Measurements from ENCODE around the gene SNX14.

Gene SNX14

DNA sequence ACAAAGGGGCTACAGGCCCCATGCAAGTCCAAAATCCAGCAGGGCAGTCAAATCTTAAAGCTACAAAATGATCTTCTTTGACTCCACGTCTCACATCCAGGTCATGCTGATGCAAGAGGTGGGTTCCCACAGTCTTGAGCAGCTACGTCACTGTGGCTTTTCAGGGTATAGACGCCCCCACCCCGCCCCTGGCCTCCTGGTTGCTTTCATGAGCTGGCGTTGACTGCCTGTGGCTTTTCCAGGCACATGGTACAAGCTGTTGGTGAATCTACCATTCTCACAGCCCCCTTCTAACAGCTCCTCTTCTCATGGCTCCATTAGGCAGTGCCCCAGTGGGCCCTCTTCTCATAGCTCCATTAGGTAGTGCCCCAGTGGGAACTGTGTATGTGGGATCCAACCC is 96.8 kb downstream of the SNX14 start:
- no peak for DNase-seq

DNA sequence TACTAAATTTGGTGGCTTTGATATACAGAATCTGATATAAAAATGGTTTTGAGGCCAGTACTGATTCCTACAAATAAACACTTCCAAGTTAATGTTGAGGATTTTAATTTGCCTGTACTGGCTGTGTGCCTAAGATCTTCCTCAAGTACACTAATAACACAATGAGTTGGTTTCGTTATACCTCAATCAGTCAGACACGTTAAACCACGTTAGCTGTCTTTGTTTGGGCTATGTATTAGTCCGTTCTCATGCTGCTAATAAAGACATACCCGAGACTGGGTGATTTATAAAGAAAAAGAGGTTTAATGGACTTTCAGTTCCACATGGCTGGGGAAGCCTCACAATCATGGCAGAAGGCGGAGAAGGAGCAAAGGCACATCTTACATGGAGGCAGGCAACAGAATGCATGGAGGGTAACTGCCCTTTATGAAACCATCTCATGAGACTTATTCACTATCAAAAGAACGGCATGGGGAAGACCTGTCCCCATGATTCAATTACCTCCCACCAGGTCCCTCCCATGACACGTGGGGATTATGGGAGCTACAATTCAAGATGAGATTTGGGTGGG is 97.6 kb downstream of the SNX14 start:
- no peak for DNase-seq

DNA sequence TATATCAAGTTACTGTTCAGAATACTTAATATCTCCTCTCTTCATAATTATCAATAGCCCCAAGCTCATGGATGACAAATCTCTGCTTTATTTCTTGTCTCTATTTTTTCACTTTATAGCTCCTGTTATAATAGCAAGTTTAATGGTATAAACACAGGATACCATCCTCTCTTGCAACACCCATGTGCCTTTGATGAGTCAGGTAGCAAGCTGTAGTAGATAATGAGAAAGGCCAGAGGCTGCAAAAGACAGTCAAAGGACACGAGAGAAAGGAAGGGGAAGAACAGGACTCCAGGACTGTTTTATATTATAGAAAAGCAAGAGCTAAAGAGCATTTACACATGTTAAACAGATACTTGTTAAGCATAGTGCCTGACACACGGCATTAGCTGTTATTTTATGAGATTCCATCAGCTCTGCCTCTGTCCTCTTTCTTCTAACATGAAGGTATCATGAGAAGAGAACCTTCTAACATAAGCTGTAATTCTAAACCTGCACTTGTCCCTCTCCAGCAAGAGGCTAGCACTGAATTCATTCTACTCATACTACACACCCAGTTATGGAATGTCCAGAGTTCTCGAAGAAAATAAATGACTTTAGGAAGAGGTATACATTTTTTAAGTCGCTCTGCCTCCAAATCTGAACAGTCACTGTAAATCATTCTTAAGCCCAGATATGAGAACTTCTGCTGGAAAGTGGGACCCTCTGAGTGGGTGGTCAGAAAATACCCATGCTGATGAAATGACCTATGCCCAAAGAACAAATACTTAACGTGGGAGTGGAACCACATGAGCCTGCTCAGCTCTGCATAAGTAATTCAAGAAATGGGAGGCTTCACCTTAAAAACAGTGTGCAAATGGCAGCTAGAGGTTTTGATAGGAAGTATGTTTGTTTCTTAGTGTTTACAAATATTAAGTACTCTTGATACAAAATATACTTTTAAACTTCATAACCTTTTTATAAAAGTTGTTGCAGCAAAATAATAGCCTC is 98.8 kb downstream of the SNX14 start:
- DNase-seq: no peak

DNA sequence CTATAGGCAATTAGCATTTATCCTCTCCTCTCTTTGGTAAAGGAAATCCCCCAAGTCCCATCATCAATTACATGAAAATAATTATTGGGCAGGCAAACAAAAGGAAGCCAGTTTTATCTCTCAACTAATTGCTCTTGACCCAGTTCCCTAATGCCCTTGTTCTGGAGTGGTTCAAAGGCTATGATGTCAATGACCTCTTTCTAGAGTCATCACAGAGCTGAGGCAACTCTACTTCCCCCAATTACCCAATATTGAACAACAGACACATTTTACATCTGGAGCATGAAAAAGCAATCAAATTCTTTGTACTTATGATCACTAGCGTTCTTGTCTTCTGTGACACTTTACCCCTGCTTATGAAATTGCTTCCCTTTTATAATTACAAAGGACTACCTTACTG is 100.3 kb downstream of the SNX14 start:
- DNase-seq: no peak

DNA sequence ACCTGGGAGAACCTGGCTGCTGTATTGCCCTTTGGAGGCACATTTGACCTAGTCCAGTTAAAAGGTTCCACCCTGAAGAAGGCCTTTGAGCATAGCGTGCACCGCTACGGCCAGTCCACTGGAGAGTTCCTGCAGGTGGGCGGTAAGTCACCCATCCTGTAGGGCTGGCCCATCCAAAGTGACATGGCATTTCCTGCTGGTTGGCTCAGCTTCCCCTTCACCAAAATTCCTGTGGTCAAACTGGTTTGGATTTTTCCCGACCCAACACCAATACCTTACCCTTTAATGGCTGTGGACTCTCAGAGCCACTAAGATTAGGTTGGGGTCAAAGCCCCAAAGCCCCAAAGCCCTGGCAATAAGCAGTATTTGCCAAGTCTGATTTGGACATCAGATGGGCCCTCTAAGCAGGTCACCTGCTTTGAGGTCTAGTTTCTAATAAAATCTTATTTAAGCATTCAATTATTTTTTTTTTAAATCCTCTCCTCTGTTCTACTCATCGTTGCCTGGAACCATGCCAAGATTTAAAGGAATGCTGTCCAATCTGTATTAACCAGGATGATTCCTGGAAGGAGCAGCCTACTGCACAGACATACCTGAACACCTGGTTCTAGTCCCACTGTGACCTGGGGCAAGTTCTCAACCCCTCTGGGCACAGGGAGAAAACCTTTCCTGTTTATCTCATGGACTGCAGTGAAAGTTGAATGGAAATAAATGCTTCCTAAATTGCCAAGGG is 103.0 kb downstream of the SNX14 start:
- DNase-seq: no peak

DNA sequence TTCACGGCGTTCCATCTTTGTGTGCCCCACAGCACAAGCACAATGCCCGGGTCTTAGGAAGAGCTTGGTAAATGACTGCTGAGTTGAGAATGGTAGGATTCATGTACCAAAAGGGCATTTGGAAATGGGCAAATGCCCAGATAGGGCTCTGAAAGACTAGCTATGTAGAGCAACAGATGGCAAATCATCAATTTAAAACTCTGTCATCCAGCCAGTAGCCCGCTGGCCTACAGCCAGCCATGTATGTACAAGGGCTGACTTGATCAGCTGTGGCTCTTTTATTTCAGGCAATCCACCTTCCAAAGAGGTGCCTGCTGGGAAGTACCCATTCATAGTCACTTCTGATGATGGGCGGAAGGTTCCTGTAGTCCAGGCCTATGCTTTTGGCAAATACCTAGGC is 108.7 kb downstream of the SNX14 start:
- no peak for DNase-seq

DNA sequence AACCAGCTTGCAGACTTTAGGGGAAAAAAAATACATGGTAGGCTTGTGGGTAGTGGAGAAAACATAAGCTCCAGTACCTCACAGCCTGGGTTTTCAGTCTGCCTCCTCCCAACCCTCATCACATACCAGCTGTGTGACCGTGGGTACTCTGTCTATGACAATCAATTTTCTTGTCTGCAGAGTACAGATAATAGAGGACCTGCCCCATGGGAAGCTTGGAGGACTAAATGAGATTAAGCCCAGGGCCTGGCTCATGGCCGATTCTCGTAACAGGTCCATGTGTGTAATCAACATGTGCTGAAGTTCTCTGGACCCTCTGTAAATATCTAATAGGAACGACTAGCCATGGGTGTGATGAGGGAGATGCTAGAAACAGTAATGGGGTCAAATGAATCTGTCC is 109.8 kb downstream of the SNX14 start:
- DNase-seq: no peak

DNA sequence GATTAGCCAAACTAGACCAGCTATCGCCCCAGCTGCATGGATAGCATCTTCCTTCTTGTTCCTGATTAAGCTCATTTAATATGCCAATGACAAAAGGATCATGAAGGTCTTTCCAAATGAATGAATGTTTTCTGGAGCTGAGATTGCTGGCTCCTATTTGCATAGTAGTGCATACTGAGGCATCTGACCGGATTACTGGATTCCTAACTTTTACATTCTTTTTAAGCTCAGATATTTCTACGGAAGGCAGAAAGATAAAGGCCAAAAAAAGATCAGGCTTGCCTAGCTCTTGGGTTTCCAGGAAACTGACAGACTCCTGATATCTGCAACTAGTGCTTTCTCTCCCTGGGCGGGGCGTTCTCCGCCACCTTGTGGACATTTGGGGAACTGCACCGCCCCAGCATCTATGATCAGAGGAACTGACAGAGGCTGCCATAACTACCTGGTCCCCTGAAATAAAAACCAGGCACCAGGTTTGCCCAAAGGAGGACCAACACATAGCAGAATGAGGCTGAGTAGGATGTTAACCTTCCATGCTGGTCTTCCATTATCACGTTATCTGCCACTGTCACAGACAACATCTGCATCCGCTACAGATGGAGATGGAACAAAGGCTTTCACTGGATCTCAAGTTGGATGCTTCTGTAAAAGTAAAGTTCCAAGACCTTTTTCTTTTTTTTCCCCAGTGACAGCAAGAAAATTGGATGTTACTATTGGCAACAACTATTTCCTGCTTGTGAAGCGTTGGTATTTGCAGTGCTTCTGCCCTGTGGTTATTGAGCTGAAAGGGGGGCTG is 110.6 kb downstream of the SNX14 start:
- peak; percentile 77 for DNase-seq

DNA sequence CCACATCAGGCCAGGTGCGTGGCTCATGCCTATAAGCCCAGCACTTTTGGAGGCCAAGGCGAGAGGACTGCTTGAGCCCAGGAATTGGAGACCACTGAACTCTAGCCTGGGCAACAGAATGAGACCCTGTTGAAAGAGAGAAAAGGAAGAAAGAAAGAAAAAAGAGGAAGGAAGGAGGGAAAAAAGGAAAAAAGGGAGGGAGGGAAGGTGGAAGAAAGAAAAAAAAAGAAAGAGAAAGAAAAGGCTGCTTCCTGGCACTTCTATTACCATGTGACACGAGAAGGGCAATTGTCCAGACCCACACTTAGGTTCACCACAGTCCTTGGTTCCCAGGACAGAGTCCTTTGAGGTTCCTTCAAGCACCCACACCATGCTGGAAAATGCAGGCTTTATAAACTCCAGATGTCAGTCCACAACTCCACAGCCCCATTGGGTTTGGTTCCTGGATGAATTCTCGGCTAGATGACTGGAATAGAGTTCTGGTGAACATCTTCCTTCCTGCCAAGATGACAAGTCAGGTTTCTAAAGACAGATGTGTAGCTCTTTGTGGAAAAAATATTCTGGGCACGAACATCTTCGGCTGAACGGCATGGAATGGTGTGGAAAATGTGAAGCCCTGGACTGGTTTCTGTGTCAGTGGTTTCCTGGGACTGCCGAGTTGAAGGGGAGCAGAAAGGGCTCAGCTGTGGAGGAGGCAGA is 111.3 kb downstream of the SNX14 start:
- no peak for DNase-seq

DNA sequence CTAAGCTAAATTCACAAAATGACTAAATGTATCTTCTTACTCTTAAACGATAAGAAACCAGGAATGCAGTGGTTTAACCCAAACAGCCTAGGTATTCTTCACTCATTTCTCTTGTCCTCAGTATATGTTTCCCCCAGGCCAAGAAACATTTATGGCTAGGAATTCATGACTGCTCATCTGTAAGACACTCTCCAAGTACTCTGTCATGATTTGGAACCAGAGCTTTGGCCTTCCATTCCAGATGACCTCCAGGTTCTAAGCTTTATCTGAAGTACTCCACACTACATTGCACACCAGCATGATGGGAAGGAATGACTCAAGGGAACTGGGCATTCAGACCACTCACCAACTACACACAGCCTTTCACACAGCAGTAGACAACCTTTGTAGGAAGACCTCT is 114.5 kb downstream of the SNX14 start:
- no peak for DNase-seq

DNA sequence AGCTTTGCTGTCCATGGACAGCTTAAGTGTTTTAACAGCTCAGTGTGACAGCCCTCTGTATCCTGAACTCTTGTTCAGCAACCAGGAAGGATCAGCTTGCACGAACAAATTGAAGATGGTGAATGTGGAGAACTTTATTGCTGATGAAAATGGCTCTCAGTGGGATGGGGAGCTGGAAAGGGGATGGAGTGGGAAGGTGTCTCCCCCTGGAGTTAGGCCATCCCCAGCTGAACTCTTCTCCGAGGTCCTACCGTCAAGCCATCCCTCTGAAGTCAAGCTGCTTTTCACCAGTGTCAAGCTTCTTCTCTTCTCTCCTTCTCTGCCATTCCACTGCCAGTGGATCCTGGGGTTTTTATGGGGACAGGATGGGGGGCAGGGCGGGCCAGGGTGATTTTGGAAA is 117.1 kb downstream of the SNX14 start:
- DNase-seq: no peak

DNA sequence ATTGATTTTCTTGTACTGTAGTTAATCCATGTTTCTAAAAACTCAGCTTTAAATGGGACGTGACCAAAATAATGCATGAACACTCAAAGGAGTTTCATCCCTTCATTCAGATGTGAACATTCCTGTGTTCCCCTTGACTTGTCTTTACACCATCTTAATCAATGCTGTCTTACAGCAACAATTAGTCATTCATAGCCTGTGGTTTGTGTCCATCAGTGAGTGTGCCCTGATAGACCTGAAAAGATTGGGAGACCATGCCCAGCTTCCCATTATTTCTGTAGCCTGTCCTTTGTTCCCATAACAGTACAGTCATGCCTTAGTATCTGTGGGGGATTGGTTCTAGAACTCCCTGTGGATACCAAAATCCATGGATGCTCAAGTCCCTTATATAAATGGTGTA is 119.9 kb downstream of the SNX14 start:
- DNase-seq: no peak

DNA sequence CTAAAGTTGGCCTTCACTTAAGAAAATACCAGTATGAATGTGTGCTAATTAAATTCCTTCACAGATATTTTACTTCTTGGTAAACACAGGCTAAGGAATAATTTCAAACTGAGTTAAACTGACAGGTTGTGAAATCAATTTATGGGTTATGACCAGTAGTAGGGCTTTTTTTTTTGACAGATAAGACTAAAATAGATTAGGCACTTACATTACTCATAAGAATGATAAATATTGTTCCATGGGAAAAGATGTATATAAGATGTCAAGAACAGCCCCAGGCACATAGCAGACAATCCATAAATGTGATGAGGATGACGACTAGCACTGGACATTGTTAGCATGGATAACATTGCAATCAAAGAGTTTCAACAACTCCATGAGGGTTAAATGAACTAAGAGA is 120.9 kb downstream of the SNX14 start:
- no peak for DNase-seq

DNA sequence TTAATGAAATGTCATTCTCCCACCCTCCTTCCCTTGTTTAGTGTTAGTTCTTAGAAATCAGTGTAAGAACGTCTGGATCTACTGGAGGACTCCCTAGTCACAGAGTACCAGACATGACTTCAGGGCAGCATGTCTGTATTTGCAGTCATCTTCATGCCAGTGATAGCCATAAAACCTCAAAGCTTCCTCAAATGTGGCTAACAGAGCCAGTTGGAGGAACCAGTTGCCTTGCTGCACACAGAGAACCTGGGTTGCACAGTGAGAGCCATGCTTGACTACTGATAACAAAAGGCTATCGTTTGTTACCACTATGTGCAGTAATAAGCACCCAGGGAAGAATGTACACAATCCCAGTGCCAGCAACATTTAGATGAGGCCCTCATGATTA is 123.6 kb downstream of the SNX14 start:
- DNase-seq: no peak

DNA sequence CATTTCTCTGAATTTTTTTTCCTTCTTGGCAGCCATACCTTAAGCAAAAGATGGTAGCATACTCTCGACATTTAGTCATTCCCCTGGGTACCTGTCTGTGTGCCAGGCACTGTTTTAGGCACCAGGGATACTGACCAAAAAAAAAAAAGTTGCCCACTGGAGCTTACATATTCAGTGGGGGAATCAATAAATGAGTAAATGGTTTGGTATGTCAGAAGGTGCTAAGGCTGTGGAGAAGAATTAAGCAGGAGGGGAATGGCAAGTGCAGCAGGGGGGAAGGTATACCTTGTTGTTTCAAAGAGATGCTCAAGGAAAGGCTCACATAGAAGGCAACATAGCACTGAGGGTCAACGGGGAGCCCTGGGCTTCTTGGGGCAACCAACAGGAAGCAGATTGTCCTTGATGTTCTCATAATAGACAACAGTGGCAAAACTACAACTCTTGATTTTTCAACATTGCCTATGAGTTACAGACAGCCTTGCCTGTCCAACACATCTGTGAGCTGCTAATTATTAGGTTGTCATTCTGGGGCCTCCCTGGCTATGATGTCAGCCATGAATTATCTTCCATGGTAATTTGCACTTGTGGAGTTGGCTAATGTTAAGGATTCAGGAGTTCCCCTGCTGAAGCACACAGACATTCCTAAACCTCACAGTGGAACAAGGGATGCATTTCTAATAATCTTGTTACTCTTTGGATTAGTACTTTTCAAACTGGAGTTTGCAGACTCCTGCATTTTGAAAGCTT is 124.2 kb downstream of the SNX14 start:
- DNase-seq: no peak

DNA sequence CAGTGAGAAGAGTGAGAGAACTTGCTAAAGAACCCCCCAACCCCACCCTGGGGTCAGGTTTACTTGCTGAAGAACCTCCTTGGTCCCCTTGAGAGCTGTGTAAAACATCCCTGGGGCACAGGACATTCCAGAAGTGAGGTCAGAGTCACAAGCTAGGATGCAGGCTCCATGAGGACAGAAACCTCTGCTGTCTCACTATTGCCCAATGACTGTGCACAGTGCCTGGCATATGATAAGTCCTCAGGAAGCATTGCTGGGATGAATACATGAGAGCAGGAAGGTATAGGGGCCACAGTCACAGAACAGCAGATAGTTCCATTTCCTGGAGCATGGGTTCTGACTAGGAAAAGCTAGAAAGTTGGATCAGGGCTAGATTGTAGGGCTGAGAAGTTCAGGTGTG is 125.3 kb downstream of the SNX14 start:
- no peak for DNase-seq

DNA sequence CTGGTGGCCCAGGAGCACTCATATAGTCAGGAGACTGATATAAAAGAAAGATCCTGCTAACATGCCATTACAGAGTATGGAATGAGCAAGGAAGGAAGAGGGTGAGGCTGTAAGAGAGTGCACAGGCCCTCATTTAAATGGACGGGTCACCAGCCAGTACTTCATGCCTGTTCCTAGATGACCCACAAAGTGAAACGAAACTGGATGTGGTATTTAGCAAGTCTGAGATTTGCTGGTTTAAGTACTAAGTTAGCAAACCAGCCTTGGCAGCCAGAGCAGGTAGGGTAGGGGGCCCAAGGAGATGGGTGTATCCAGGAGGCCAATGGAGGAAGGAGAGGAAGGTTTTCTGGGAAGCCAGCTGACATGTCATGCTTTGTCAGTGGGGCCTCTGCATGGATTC is 127.9 kb downstream of the SNX14 start:
- DNase-seq: no peak

DNA sequence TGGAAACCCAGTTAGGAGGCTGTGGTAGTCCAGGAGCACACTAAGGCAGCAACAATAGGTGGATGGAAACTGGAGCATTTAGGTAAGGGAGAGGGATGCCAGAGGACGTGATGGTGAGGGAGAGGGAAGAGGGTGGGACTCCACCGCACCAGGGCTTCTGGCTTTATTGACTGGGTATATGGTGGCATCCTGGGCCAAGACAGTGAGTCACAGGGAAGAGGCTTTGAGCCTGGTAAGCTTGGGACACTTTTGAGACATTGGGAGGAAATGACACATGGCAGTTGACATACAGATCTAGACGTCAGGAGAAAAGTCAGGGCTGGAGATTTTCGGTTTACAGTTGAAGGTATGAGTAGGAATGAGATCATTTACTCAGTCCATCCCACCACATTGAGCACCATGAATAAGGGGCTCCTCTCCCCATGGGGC is 128.9 kb downstream of the SNX14 start:
- DNase-seq: peak; percentile 9

DNA sequence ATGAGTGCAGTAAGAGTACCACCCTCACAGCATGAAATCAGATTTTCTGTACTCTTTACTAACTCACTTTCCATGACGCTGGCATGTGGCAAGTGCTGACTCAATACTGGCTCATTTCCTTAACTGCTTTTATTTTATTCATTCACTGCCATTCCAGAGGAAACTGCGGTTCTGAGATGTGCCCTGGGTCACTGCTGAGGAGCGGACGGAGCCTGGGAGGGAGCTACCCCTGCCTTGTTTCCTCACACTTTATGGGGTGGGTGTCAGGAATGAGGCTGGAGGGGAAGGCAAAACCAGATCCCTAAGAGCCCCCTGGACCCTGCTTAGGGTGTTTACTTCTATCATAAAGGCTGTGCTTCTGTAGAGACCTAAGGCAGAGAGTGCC is 129.4 kb downstream of the SNX14 start:
- no peak for DNase-seq

DNA sequence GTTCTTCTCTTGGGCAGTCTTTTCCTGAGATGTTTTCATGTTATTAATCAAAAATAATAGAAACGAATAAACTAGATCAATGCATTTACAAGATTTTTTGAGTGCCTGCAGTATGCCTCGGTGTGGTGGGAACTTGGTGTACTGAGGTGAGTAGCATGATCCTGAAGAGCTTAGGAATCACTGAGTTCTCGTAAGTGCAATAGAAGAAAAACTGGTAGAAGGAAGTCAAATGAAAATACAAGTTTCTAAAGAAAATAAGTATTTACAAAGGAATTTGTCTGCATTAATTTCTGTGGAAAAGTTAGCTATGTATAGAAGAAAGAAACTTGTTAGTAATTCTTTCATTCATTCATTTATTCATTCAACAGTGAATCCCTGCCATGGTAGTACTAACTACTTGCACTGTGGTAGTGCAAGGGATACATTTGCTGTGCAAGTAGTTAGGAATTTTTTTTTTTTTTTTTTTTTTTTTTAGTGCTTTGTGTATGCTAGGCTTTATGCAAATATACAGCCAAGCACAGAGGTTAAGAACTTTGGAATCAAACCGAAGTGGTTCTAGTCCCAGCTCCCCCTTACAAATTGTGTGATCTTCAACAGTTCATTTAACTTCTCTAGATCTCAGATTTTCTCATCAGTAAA is 129.9 kb downstream of the SNX14 start:
- no peak for DNase-seq

DNA sequence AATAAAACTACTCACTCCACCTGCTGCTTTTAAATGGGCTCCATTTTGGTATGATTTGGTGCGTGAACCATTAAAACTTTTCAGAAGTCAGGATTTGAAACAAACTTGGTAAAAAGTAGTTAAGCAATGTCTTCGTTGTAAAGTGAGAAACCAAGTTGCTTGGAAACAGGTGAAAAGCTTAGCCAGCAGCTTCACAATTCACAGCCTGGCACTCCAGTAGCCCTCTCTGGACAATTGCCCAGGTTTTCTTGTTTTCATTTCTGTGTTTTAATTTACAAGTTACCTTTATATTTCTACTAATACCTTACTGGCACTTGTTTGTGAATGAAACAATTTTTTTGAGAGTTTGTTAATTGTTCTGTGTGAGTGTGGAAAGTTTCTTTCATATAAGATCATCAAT is 131.0 kb downstream of the SNX14 start:
- no peak for DNase-seq
